HG02610 (cell line): Measurements from ENCODE around the gene AGBL1.

Experiments
- ATAC-seq: cut with Tn5 transposase; IDR thresholded peaks from one replicate; pipeline ENCODE4 v1.9.1; 2021; ENCODE audit warnings: mild to moderate bottlenecking, moderate library complexity; ENCODE audit not compliant: unreplicated experiment

Gene AGBL1

DNA sequence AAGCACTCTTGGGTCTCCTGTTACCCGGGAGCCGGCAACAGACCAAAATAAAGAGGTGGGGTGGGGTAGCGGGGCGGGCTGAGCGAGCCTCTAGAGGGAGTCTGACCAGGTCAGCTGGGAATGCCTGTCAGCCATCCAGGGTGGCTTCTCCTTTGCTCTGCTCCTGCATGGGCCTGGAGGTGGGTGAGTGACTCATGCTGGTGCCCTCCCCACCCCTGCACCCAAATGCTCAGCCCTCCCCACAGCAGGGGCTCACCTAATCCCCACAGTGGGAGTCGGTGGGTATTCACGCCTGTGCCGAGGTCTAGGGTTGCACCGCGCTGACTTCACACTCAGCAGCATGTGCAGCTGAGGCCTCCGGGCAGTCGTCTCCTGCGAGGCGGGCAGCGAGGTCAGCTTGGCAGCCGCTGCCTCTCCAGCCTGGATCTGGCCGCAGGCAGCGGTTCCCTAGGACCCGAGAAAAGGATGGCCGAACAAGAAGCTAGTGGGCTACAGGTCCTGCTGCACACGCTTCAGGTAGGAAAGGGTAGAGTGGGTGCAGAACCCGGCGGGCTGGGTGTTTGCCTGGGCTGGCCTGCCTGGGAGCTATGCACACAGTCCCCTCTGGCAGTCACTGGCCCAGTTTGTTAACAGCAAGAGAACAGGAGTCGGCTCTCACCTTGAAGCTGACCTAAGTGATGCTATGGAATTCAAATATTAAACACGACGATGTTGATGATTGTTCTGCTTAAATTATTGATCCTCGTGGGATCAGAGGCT is at the start of gene AGBL1:
Gene AGBL1, plus strand, starts transcription at position 364 of the 759 bp plus-strand sequence.
- no peak for ATAC-seq

DNA sequence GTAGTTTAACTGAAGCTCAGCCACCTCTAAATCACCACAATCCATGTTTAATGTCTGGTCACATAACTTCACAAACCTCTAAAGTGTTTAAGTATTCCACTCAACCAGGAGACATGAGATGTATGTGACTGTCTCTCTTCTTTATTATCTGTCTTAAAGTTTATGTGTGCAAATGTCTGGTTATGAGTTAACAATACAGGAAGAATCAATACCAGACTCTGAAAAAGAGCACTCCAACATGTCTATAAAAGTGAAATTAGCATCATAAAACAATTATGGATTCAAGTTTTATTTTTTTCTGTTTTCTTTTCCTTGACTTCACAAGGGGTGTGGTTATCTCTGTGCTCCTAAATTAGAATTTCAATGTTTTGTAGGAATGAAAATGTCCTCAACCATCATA is 44.8 kb upstream of the AGBL1 start:
- ATAC-seq = no peak

DNA sequence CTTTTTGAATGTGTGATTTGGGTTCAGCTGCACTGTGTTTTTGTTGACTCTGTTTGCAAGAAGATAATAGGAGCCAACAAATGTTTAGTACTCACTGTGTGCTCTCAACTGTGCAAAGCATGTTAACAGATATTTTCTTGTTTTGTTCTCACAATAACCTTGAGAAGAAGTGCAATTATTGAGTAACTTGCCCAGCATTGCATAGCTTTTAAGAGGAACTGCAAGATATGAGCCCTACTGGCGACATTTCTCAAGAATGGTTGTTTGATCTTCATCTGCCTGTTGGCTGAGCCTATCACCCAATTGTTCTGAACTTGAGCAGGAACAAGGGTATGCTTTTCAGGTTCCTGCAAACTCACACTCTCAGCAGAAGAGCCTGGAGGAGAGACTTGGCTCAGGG is 43.4 kb upstream of the AGBL1 start:
- no peak for ATAC-seq

DNA sequence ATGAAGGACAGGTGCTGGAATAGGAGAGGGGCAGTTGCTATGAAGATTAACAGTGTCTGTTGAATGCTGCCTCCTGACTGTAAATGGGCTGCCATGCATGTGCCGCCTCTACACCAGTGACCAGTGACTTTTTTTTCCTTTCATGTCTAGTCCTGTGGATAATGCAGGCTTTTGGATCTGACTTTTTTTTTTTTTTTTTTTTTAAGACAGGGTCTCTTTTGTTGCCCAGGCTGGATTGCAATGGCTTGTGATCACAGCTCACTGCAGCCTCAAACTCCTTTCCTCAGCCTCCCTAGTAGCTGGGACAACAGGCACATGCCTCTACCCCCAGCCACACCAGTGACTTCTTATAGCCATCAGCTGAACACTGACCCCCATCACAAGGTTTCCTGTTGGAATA is 41.2 kb upstream of the AGBL1 start:
- ATAC-seq = no peak

DNA sequence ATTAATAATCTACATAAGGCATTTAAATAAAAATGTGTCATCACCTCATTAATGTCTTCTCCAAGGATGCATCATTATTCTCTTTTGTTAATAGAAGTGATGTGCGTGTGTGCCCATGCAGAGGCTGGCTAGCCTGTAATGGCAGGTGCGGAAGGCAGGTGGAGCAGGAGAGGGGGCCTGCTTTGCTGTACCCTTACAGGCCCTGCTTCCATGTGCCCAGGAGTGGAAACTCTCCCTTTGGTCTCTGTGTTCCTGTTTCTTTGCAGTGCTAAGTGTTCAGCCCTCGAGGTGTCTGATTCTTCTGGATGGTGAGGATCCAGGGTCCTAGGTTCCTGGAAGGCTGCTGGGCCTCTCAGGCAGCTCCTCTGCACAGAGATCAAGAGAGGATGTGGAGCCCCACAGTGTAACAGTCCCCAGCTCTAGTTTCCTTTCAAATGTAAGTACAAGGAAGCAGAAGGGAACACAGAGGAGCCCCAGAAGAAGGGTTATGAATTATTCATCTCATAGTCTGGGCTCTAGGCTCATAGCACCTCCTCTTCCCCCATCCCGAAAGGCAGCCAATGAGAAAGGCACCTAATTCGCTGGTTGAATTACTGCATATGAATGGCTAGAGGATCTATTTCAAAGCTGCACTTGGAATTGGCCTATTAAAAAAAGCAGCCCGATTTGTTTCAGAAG is 39.2 kb upstream of the AGBL1 start:
- no peak for ATAC-seq

DNA sequence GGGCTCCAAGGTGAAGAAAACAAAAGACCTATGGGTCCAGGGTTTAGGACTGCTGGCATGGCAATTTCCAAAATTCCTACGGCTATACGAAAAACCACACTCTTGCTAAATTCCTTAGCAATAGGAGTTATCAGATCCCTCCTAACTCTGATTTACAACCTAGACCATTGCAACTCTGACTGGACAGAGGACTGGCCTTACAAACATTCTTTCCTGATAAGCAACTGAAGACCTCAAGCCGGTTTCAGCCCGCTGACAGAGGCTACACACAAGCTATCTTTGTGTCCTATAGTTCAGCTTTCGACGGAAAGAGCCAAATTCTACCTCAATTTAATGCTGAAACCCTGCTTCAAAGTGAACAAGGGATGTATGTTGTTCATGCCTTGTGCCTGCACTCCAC is 38.3 kb upstream of the AGBL1 start:
- no peak for ATAC-seq

DNA sequence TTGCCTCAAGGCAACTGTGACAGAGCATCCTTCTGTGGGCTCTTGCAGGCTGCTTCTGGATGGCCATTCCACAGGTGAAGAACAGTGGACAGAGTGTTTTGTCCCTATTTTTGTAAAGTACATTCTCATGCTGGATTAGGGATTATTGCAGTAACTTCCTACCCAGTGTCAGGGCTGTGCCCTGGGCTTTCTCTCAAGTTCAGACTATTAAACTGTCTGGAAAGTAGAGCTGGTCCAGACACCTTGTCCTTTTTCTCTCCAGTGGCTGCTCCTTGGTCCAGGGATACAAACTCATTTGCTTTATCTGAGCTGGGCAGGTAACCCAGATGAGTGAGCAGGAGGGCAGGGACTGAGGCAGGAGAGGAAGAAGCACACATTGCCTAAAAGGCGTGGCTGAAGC is 37.4 kb upstream of the AGBL1 start:
- ATAC-seq = no peak

DNA sequence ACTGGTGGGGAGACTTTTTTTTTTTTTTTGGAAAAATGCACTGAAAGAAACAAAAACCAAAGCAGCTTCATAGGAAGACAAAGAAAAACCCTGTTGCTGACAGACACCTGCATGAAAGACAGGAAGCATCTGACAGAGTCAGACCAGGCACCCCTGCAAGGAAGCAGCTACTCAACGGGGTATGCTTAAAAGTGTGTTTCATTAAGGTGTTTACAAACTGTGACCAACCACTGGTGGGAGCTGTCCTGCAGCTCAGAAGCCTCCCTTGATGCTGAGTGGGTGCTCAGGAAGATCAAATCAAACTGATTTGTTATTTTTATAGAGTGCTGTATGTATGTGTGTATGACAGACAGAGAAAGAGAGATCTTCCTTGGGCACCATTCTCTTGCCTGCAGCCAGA is 34.7 kb upstream of the AGBL1 start:
- ATAC-seq = no peak

DNA sequence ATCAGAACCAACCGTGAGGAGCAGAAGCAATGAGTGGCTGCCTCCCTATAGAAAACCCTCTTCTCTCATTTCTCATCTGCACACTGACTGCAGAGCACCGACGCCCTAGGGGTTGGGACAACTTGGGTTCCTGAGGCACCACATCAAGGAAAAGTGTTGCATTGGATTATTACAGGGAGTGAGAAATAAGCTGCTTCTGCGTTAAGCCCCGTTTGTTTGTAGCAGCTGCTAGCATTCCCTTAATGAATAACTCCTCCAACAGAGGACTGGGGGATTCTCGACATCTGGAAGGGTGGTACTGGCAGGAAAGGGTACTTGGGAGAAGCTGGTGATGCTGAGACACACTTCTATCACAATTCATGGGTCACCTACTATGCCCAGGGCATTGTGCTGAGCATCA is 25.3 kb upstream of the AGBL1 start:
- no peak for ATAC-seq

DNA sequence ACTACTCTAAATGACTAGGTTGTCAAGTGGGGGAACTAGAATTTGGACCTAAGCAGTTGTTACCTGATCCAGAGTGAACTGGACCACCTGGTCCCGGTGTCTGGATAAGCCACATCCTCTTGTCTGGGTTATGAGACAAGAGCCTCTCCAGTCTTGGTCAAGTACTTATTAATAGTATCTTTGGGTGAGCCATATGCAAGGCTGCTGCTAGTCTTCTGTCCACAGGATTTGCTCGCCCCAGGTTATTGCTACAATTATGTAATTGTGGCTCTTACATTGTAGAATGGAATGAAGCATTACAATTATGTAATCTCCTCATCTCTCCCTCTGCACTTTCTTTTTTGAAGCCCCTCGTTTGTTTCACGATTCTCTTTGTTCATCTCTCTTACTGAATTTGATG is 24.0 kb upstream of the AGBL1 start:
- no peak for ATAC-seq

DNA sequence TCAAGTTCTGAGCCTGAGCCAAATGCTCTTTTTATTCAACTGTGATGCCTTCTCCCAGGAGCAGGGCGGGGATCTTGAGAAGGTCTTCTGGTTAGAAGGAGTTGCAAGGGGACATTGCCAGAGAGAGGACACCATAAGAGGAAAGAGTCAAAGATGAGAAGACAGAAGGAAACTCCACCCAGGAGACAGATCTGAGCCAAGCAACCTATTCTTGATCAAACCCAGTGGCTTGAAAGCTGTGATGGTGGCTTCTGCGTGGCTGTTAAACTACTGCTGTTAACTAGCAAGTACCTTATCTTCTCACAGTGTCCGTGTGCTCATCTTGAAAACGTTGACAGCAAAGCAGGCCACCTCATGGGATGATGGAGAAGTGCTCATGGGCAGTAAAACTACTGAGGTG is 19.8 kb upstream of the AGBL1 start:
- ATAC-seq = no peak

DNA sequence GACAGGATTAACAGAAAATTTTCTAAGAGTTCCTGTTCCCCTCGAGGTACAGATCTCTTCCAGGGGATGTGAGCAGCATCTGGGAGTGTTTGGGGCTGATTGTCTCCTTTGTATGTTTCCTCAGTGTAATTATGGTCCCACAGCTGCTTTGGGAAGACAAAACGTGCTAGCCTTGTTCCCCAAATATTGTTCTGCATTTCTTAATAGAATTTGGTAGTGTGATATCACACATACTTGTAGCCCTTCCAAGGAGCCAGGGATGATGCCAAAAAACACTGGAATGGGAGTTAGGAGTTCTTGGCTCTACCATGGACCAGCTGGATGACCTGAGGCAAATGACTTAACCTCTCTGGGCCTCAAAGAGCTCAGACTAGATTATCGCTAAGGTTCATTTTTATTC is 19.0 kb upstream of the AGBL1 start:
- ATAC-seq = no peak

DNA sequence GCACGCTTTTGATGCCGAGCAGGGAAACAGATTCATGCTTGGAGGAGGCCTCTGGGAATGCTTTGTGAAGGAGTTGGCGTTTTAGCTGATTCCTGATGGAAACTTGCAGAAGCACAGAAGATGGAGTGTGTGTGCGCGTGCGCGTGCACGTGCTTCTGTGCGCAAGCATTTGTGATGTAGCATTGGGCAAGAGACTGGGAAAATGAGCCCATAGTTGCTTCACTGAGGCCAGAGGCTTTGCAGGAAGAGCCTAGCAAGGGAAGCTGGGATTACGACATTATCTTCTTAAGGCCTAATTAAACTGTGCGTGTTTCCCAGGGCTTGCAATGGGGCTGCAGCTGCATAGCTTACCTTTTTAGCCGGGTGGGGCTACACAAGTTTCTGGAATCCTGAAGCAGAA is 18.1 kb upstream of the AGBL1 start:
- ATAC-seq = no peak

DNA sequence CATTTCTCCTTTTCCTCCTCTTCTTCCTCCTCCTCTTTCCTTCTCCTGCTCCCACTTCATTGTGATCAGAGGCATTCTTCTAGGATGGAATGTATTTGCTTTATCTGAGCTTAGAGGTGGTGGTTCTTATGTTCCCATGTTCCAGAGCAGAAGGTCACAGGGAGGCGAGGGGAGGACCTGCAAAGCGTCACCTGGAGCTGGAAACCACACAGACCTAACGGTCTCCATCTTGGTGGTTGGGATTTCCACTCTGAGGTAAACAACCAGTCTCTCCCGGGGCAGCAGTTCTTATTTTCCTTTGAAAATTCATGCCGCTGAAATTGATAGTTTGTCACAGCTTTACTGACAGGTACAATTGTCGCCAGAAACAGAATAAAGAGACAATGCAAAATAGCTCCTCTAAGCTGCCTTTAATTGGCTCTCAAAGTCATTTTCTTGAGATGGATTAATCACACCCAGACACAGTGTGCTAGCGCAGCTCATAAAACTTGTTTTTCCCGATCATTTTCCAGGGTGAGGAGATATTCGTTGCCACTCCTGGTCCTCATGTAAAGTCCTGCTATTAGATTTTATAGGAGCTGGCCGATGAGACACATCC is 16.9 kb upstream of the AGBL1 start:
- ATAC-seq = no peak

DNA sequence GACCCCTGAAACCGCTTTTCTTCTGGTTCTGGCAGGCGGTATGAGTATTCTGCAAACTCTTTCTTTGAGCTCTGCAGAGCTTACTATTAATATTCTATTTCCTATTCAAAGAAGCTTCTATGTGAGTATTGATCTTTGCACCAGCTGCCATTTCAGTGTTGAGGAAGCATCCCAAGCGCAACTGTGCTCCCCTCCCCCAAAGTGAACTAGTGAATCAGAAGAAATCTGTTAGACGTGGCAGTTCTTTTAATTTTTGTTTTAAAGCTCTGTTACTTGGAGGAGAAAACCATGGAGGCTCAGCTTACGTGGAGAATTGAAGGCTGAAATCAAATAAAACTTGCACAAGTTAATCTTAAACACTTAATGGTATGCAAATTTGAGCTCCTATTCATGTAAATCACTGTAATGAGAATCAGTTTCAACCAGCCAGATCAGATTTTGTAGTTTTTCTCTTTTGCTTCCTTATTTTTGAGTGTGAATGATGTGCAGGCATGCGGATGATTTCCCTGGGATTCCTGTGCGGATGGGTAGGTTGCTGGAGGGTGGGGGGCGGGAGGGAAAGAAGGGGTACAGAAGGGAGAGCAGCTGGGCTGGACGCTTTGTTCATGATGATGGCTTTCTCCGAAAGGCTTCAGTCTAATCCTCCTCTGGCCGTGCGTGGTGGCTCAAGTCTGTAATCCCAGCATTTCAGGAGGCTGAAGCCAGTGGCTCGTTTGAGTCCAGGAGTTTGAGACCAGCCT is 16.1 kb upstream of the AGBL1 start:
- ATAC-seq = no peak

DNA sequence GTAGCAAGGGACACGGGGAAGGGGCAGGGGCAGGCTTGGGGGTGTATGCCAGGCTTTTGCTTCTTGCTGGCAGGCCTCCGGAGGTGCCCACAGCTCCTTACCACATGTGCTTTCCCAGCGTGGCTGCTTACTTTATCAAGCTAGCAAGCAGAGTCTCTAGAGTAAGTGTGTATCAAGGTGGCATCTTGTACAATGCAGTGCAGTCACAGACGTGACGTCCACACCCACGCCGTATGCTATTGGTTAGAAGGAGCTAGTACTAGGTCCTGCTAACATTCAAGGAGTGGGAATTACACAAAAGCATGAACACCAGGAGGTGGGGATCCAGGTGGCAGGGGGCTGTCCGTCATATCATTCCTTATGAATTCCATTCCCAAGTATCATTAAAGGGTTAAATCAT is 15.3 kb upstream of the AGBL1 start:
- ATAC-seq = no peak

DNA sequence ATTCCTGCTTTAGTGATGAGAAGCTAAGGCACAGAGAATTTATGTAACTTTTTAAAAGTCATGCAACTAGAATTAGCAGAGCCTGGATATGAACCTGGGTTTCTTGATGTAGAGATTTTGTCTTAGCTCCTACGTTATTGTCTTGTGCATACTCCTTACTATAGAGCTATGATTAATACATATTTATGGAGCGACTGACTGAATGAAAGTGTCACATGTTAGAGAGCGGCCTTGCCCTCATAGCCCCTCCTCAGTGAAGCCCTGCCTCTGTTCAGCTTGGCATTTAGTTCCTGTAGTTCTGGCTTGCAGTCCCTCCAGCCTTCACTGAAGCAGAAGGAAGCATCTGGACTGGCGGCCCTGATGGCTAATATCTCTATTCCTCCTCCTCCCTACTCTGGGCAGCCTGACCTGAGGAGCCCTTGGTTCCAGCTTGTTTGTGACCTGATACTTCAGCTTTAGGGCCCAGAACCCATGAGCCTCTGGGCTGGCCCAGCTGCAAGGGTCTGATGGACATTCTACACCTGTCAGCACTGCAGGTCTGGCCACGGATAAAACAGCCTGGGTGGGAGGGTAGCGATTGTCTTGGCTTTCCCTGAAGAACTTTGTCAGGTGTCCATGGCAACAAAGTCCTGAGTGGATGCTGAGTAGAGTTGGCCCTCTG is 13.4 kb upstream of the AGBL1 start:
- ATAC-seq = no peak

DNA sequence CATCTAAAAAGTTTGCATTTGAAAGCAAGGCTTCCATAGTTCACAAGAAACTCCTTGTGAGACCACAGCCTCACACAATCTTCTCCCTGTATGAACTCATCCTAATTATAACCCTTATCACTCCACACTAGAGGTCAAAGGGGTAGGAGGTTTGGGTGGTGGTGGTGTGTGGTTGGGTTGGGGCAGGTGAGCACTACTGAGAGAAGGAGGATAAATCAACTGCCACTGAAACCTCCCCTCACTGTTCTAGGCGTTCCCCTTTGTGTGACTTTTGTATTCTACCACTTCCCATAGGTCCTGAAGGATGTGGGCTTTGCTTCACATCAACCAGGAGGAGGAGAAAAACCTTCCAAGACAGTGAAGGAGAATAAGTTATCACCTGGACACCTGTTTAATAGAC is 6.4 kb upstream of the AGBL1 start:
- no peak for ATAC-seq

DNA sequence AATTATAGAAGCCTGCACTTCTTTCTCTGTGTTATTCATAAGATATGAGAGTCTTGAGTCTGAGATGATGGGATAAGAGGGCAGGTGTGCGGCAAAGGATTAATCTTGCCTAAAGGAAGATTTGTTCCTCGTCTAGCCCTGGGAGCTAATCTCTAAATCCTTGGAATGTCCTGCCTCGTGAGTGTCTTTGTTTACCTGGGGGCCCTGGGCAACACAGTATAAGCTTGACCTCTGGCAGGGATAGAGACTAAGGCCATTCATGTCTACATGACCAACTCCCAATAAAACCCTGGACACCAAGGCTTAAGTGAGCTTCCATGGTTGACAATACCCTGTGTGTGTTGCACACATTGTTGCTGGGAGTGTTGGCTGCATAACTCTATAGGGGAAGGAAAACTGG is 3.2 kb upstream of the AGBL1 start:
- no peak for ATAC-seq

DNA sequence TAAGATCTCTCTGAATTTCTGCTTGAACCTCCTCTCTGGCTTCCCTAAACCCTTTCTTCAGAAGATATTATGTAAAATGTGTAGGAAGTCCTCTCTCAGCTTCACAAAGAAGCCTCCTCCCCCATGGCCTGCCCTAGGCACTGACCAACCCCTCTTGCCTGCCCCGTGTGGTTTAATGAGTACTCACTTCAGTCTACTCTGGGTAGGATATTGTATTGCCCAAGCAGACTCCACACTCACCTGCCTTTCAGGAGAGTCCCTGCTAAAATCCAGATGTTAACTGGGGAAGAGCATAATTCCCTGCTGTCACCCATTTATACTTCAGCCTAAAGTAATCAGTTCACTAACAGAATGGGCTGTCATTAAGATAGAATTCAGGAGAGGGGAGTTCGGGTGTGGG is 2.6 kb upstream of the AGBL1 start:
- ATAC-seq = no peak

DNA sequence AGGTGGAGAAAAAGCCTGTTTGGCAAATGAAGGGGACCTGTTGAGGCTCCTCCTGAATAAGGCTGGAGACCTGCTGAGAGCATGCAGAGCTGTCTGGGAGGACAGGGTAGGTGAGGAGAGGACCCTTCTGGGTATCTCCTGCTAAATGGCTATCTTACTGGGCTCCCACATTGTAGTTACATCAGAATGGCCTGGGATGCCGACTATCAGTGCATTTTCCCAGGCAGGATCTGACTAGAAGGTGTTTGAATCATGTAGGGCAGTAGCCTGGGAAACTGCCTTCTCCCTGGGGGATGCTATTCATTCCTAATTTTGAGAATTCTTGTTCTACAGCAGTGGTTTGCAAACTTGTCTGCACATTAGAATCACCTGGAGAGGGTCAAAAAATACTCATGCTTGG is 631 bp downstream of the AGBL1 start:
- ATAC-seq = no peak
